Natural killer cell (primary cell): ENCODE data around the gene NEK4. TPM values are rescaled to one million over a fixed set of nuclear protein-coding genes. Genes with fewer than 3 reads are reported as not detected.
A peak's percentile ranks its signal among the peaks of the same experiment; 100 is the strongest.

Experiments used
- ATAC-seq, 3 donors: fragments of 150-1000 bp in 2 of 3; fragments of 200-7000 bp in 1 of 3; cut with Tn5 transposase; 1 replicate in 1 of 3; 2 replicates in 2 of 3; pipeline ENCODE4 v1.10.0; 2021; ENCODE audit warnings: mild to moderate bottlenecking in 2 of 3, moderate library complexity in 2 of 3
- DNase-seq, 2 donors: peaks; one replicate each; pipeline versions ENCODE4 v3.0.0 to v3.0.0-alpha.2; 2013 to 2021; ENCODE audit warnings: mixed read lengths in 1 of 2
- H3K27ac ChIP-seq: one replicate; pipeline ENCODE4 v1.5.1; 2013; ENCODE audit warnings: mild to moderate bottlenecking, low read length
- H3K27me3 ChIP-seq: one replicate; pipeline ENCODE4 v1.6.1; 2013; ENCODE audit warnings: low read length; ENCODE audit not compliant: control insufficient read depth, insufficient read depth
- H3K36me3 ChIP-seq: one replicate; pipeline ENCODE4 v1.6.1; 2013; ENCODE audit warnings: low read length; ENCODE audit not compliant: control insufficient read depth, insufficient read depth
- H3K4me1 ChIP-seq: one replicate; pipeline ENCODE4 v1.6.1; 2013; ENCODE audit warnings: low read length; ENCODE audit not compliant: control insufficient read depth, insufficient read depth
- H3K4me3 ChIP-seq: one replicate; pipeline ENCODE4 v1.5.1; 2013; ENCODE audit warnings: low read length
- H3K9me3 ChIP-seq: one replicate; pipeline ENCODE4 v1.6.1; 2013; ENCODE audit warnings: low read length; ENCODE audit not compliant: control insufficient read depth, insufficient read depth
- H3K27ac Mint-ChIP-seq, 2 donors: one replicate each; pipeline ENCODE4 v1.8.0; 2022; ENCODE audit warnings: mild to moderate bottlenecking in 2 of 2, mixed read lengths in 2 of 2, moderate library complexity in 1 of 2
- H3K27me3 Mint-ChIP-seq, 2 donors: one replicate each; pipeline ENCODE4 v1.8.0; 2022; ENCODE audit warnings: low read depth in 2 of 2, mixed read lengths in 2 of 2
- H3K36me3 Mint-ChIP-seq: one replicate; pipeline ENCODE4 v1.8.0; 2022; ENCODE audit warnings: mixed read lengths
- H3K4me1 Mint-ChIP-seq, 2 donors: one replicate each; pipeline ENCODE4 v1.8.0; 2022; ENCODE audit warnings: mixed read lengths in 2 of 2
- H3K4me3 Mint-ChIP-seq: one replicate; pipeline ENCODE4 v1.8.0; 2022; ENCODE audit warnings: mild to moderate bottlenecking, moderate library complexity, mixed read lengths
- H3K9me3 Mint-ChIP-seq, 2 donors: one replicate each; pipeline ENCODE4 v1.8.0; 2022; ENCODE audit warnings: mixed read lengths in 2 of 2
- CTCF ChIP-seq: fragments of 200-600 bp; IDR thresholded peaks from one replicate; pipeline ENCODE4 v1.8.0; 2022; ENCODE audit warnings: antibody characterized with exemption
- WGBS: methylation state at CpG from one replicate; pipeline ENCODE4 v1.1.7; 2013; ENCODE audit warnings: missing lambda C conversion rate; ENCODE audit not compliant: insufficient coverage; 5-methylcytosine and 5-hydroxymethylcytosine counted together
- intact Hi-C: fragments of 100-400 bp; cut with micrococcal nuclease; formaldehyde crosslinking; loops from one replicate; pipeline ENCODE4 v1.14.2; 2022
- total RNA-seq, 4 donors: library from RNA; stranded (reverse); fragments of 120-200 nt in 1 of 4; gene quantifications; one replicate each; pipeline versions ENCODE4 v1.2.3 to v1.2.4, GENCODE V29; 2013 to 2022

Gene NEK4
- total RNA-seq, 3 donors from 2014 or later (not counting 1 experiment from before 2014, with no cell fraction given), result 13.8 to 19.5 (median 15.5) TPM

DNA sequence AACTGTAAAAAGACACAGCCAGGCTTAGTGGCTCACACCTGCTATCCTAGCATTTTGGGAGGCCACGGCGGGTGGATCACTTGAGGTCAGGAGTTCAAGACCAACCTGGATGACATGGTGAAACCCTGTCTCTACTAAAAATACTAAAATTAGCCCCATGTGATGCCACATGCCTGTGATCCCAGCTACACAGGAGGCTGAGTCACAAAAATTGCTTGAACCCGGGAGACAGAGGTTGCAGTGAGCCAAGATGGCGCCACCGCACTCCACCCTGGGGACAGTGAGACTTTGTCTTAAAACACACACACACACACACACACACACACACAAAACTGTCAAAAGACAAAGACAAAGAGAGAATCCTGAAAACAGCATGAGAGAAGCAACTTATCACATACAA lies 46.8 kb downstream of the NEK4 start:
- ATAC-seq, result no peak
- H3K4me3 ChIP-seq, result no peak overlapping the region
- Mint-ChIP-seq H3K27ac (no peak overlapping the region), H3K36me3 (no peaks in the 10 kb centered on the region), H3K27me3 (no peaks in the 10 kb centered on the region), H3K9me3 (peaks cover 0 to 4% of the 10 kb centered on the region in 2 donors), H3K4me3 (no peak overlapping the region), H3K4me1 (peaks cover 10 to 17% of the 10 kb centered on the region in 2 donors)
- no peaks in the 10 kb centered on the region for H3K27me3 ChIP-seq
- no peak for TF ChIP-seq CTCF
- peaks cover 17% of the 10 kb centered on the region for H3K9me3 ChIP-seq
- peaks cover 2% of the 10 kb centered on the region for H3K36me3 ChIP-seq
- DNase-seq, result no peak
- intact Hi-C loops, result no loop called here
- H3K27ac ChIP-seq, result no peak overlapping the region
- peaks cover 8% of the 10 kb centered on the region for H3K4me1 ChIP-seq
- 97% methylated on average over 5 of the region's 5 CpGs for WGBS

DNA sequence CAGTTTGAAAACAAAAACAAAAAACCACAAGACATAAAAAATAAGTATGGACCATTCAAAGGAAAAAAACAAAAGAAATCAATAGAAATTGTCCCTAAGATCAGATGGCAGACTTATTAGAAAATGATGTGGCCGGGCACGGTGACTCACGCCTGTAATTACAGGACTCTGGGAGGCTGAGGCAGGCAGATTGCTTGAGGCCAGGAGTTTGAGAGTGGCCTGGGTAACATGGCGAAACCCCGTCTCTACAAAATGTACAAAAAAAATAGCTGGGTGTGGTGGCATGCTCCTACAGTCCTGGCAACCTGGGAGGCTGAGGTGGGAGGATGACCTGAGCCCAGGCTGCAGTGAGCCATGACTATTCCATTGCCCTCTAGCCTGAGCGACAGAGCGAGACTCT lies 48.2 kb downstream of the NEK4 start:
- no peaks in the 10 kb centered on the region for H3K27me3 Mint-ChIP-seq
- 99% methylated on average over 7 of the region's 7 CpGs for WGBS

DNA sequence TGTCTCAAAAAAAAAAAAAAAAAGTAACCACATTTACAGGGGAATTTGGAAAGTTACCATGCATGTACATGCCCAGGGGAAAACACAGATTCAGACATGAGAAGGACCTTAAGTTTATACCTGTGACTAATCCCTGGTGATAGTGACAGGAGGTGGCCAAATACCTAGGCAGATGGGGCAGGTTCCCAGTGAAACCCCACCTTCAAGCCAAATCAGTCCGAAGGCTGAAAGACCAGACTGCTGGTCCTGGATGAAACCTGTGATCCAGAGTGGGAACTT lies 49.1 kb downstream of the NEK4 start:
- ATAC-seq (no peak), DNase-seq (no peak)
- peak overlapping the region in 1 of 2 donors; percentile 72 for H3K27ac Mint-ChIP-seq
- Histone ChIP-seq H3K27me3 (no peaks in the 10 kb centered on the region), H3K27ac (no peak overlapping the region), H3K4me3 (no peak overlapping the region), H3K36me3 (peaks cover 3% of the 10 kb centered on the region), H3K9me3 (peaks cover 10% of the 10 kb centered on the region), H3K4me1 (peaks cover 8% of the 10 kb centered on the region)
- H3K27me3 Mint-ChIP-seq, result no peaks in the 10 kb centered on the region
- H3K36me3 Mint-ChIP-seq, result no peaks in the 10 kb centered on the region
- intact Hi-C loops, result no loop called here
- 100% methylated on average over 1 of the region's 1 CpG for WGBS
- H3K4me1 Mint-ChIP-seq, result peaks cover 10 to 17% of the 10 kb centered on the region in 2 donors
- H3K9me3 Mint-ChIP-seq, result peaks cover 0 to 3% of the 10 kb centered on the region in 2 donors
- no peak overlapping the region for H3K4me3 Mint-ChIP-seq
- no peak for TF ChIP-seq CTCF

More for the DNA sequence above, 48.2 kb downstream of the NEK4 start:
- Mint-ChIP-seq H3K4me1 (peaks cover 10 to 17% of the 10 kb centered on the region in 2 donors), H3K9me3 (peaks cover 0 to 3% of the 10 kb centered on the region in 2 donors), H3K36me3 (no peaks in the 10 kb centered on the region), H3K4me3 (no peak overlapping the region), H3K27ac (no peak overlapping the region)
- DNase-seq, result no peak
- no peak overlapping the region for H3K4me3 ChIP-seq
- intact Hi-C loops, result no loop called here
- no peak overlapping the region for H3K27ac ChIP-seq
- no peak for TF ChIP-seq CTCF
- H3K9me3 ChIP-seq, result peaks cover 10% of the 10 kb centered on the region
- H3K4me1 ChIP-seq, result peaks cover 8% of the 10 kb centered on the region
- H3K36me3 ChIP-seq, result peaks cover 3% of the 10 kb centered on the region
- H3K27me3 ChIP-seq, result no peaks in the 10 kb centered on the region
- no peak for ATAC-seq

DNA sequence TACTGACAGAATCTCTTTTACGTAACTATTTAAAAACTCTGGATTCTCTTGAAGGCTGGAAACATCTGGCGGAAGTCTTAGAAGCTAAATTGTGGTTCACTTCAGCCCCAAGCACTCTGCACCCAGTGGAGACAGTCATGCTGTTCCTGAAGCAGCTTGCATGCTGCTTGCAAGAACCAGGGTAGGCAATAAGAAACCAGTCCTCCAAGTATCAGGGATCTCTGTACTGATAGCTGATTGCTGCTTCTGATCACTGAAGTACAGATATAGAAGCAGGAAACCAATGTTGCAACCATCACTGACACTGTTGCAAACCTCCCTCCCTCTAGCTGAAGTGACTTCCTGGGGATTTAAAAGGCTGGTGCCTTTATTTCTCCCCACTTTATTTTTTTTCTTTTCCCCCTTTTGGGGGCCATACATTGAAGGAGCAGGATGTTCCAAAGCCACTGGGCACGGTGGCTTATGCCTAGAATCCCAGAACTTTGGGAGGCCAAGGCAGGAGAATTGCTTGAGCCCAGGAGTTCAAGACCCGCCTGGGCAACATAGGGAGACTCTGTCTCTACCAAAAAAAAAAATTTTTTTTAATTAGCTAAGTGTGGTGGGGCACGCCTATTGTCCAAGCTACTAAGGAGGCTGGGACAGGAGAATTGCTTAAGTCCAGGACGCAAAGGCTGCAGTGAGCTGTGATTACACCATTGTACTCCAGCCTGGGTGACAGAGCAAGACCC lies 49.6 kb downstream of the NEK4 start:
- H3K4me3 ChIP-seq, result no peak overlapping the region
- Mint-ChIP-seq H3K36me3 (no peaks in the 10 kb centered on the region), H3K27me3 (no peaks in the 10 kb centered on the region), H3K27ac (peak overlapping the region; percentile 50 to 72), H3K4me3 (peak overlapping the region; percentile 4), H3K4me1 (peaks cover 15 to 17% of the 10 kb centered on the region in 2 donors), H3K9me3 (peaks cover 0 to 3% of the 10 kb centered on the region in 2 donors)
- no peak overlapping the region for H3K27ac ChIP-seq
- ATAC-seq (peak in 2 of 3 donors; percentile 55 to 70), DNase-seq (peak in 1 of 2 donors; percentile 55)
- peaks cover 8% of the 10 kb centered on the region for H3K4me1 ChIP-seq
- no peaks in the 10 kb centered on the region for H3K27me3 ChIP-seq
- H3K36me3 ChIP-seq, result peaks cover 3% of the 10 kb centered on the region
- intact Hi-C loops, result no loop called here
- H3K9me3 ChIP-seq, result peaks cover 10% of the 10 kb centered on the region
- 64% methylated on average over 6 of the region's 6 CpGs for WGBS
- no peak for TF ChIP-seq CTCF
